K562 (cell line): ENCODE results near the gene APLF. TPM values are rescaled to one million over a fixed set of nuclear protein-coding genes. Genes with fewer than 3 reads are reported as not detected.
A peak's percentile ranks its signal among the peaks of the same experiment; 100 is the strongest.

Experiments
- ATAC-seq: fragments of 200-7000 bp; cut with Tn5 transposase; 3 replicates; pipeline ENCODE4 v1.9.1; 2020; ENCODE audit warnings: moderate library complexity
- BruUV-seq: library from RNA; stranded (reverse); fragments of 400-500 nt; replicated peaks from 2 replicates; lab custom pipeline; 2021; lab: Mats Ljungman, UMichigan
- CTCF ChIA-PET: fragments of 300-600 bp; formaldehyde crosslinking; extraction: SDS; loops from one replicate; lab custom pipeline; 2021; ENCODE audit warnings: low intra/inter-chr PET ratio; lab: Yijun Ruan, JAX
- POLR2A ChIA-PET: fragments of 300-600, 350-650 bp; sonication (Branson Sonifier 250); formaldehyde crosslinking; extraction: SDS; loops from one replicate; lab custom pipeline; 2021; ENCODE audit warnings: antibody characterized with exemption, inconsistent platforms; lab: Yijun Ruan, JAX
- DNase-seq, 4 experiments: peaks; one replicate each; pipeline versions ENCODE4 v3.0.0 to v3.0.0-alpha.2; 2011 to 2018; ENCODE audit warnings: low spot score in 3 of 4, mixed read lengths in 3 of 4; ENCODE audit errors: extremely low read depth in 1 of 4
- FAIRE-seq: peaks from 2 replicates; lab custom pipeline; 2011; peaks lifted over from hg19 to GRCh38; lab: Jason Lieb, UNC
- H2AFZ ChIP-seq: 2 replicates; pipeline ENCODE4 v1.6.0; 2011; ENCODE audit warnings: low read depth, low read length, control low read depth, inconsistent platforms
- H3K27ac ChIP-seq: fragments of 200-600 bp; 3 replicates; pipeline ENCODE4 v1.8.0; 2011; ENCODE audit warnings: low read depth, mild to moderate bottlenecking, control low read depth, inconsistent platforms, low read length, moderate library complexity, mixed read lengths; ENCODE audit errors: extremely low read depth
- H3K27me3 ChIP-seq, 2 experiments: fragments of 300-600 bp in 1 of 2; 2 replicates in 1 of 2; 3 replicates in 1 of 2; pipeline versions ENCODE4 v1.6.0 to v1.8.0; 2011; ENCODE audit warnings: inconsistent platforms in 2 of 2, low read length in 2 of 2, mild to moderate bottlenecking in 1 of 2, mixed read lengths in 1 of 2, moderate library complexity in 1 of 2; ENCODE audit not compliant: control insufficient read depth in 2 of 2, insufficient read depth in 2 of 2
- H3K36me3 ChIP-seq: fragments of 300-600 bp; 3 replicates; pipeline ENCODE4 v1.8.0; 2011; ENCODE audit warnings: mild to moderate bottlenecking, low read length, inconsistent platforms; ENCODE audit not compliant: control insufficient read depth, insufficient read depth
- H3K4me1 ChIP-seq, 2 experiments: fragments of 200-600 bp in 1 of 2; replicated peaks in 1 of 2; 2 replicates in 1 of 2; 3 replicates in 1 of 2; pipeline versions ENCODE4 v1.5.1 to v1.8.0; 2011; ENCODE audit warnings: inconsistent platforms in 2 of 2, low read length in 2 of 2, mild to moderate bottlenecking in 1 of 2, mixed read lengths in 1 of 2, moderate library complexity in 1 of 2; ENCODE audit not compliant: control insufficient read depth in 2 of 2, insufficient read depth in 2 of 2
- H3K4me2 ChIP-seq: 2 replicates; pipeline ENCODE4 v1.6.1; 2011; ENCODE audit warnings: low read length, control low read depth, inconsistent platforms, mixed read lengths; ENCODE audit not compliant: insufficient read depth
- H3K4me3 ChIP-seq: fragments of 200-600 bp; sonication (generic), shearing (Covaris generic); 2 replicates; pipeline ENCODE4 v1.5.1; 2016; ENCODE audit warnings: control low read depth, inconsistent platforms
- H3K79me2 ChIP-seq: fragments of 200-600 bp; 3 replicates; pipeline ENCODE4 v1.8.0; 2011; ENCODE audit warnings: low read length, inconsistent platforms; ENCODE audit not compliant: control insufficient read depth, insufficient read depth
- H3K9ac ChIP-seq, 2 experiments: 2 replicates each; pipeline versions ENCODE4 v1.6.0 to v1.6.1; 2011; ENCODE audit warnings: low read depth in 2 of 2, low read length in 2 of 2, control low read depth in 1 of 2, inconsistent platforms in 1 of 2, mild to moderate bottlenecking in 1 of 2, mixed read lengths in 1 of 2; ENCODE audit not compliant: insufficient read depth in 1 of 2
- H3K9me1 ChIP-seq: one replicate; pipeline ENCODE4 v1.6.0; 2011; ENCODE audit warnings: inconsistent platforms, mild to moderate bottlenecking, low read length, moderate library complexity; ENCODE audit not compliant: control insufficient read depth, insufficient read depth
- H3K9me3 ChIP-seq: replicated peaks from 2 replicates; pipeline ENCODE4 v1.5.1; 2011; ENCODE audit warnings: low read depth, low read length, inconsistent platforms; ENCODE audit not compliant: control insufficient read depth, insufficient read depth
- H4K20me1 ChIP-seq: replicated peaks from 2 replicates; pipeline ENCODE4 v1.6.1; 2011; ENCODE audit warnings: low read length, inconsistent platforms, mixed read lengths; ENCODE audit not compliant: control insufficient read depth, insufficient read depth
- FOXA3 ChIP-seq, 2 experiments: fragments of 450-650 bp in 1 of 2; sonication (generic) in 1 of 2; formaldehyde crosslinking; IDR thresholded peaks in 1 of 2; conservative IDR thresholded peaks in 1 of 2; 2 replicates each; pipeline versions ENCODE4 v1.4.0 to v1.8.0; 2020 to 2022; ENCODE audit warnings: mild to moderate bottlenecking in 2 of 2, missing genetic modification reagents in 1 of 2
- SIN3A ChIP-seq, 2 experiments: fragments of 150-350 bp in 1 of 2; IDR thresholded peaks; 2 replicates each; pipeline ENCODE4 v1.6.1; 2011 to 2016; ENCODE audit warnings: borderline replicate concordance in 2 of 2, low read depth in 2 of 2, low read length in 2 of 2, mild to moderate bottlenecking in 2 of 2, moderate library complexity in 2 of 2; ENCODE audit not compliant: control insufficient read depth in 1 of 2
- SMARCA4 ChIP-seq: fragments of 450-650 bp; IDR thresholded peaks from 2 replicates; pipeline ENCODE4 v1.6.1; 2016
- WGBS: fragments of 100-300 bp; shearing (Covaris generic); methylation state at CpG from one replicate; pipeline ENCODE4 v1.1.6; 2016; ENCODE audit warnings: low coverage, mixed read lengths; ENCODE audit not compliant: insufficient coverage; ENCODE audit errors: missing lambda C conversion rate; 5-methylcytosine and 5-hydroxymethylcytosine counted together
- in situ Hi-C: fragments of 300-500 bp; cut with MboI; formaldehyde crosslinking; loops from 4 replicates; pipeline ENCODE4 v1.15.0; 2018; ENCODE audit warnings: inconsistent platforms, mixed read lengths
- intact Hi-C: fragments of 100-400 bp; cut with micrococcal nuclease; formaldehyde crosslinking; loops from 2 replicates; pipeline ENCODE4 v1.14.2; 2022
- polyA plus RNA-seq, 8 experiments: library from polyadenylated mRNA; depleted of rRNA in 4 of 8; stranded (reverse) in 5 of 8; unstranded in 3 of 8; fragments of >200 nt; fragmentation: Nextera tagmentation in 2 of 8; fragmentation: Illumina TruSeq in 1 of 8; extraction: Ambion mirVana in 2 of 8; extraction: Trizol in 1 of 8; gene quantifications; 2 replicates each; pipeline versions ENCODE4 v1.2.1 to v1.2.3, GENCODE V29; 2011 to 2014; ENCODE audit warnings: inconsistent platforms in 1 of 8, missing spikeins in 1 of 8
- total RNA-seq, 7 experiments: library from RNA; depleted of rRNA in 6 of 7; stranded (reverse); fragments of >200 nt in 6 of 7; fragmentation: Illumina TruSeq in 2 of 7; extraction: Trizol in 2 of 7; gene quantifications; 2 replicates each; pipeline versions ENCODE4 v1.2.1 to v1.2.3, GENCODE V29; 2011 to 2021; ENCODE audit warnings: low replicate concordance in 1 of 7
- TF ChIP-seq, protein P1 (sequence below): sonication (generic); formaldehyde crosslinking; IDR thresholded peaks from 2 replicates; pipeline ENCODE4 v1.8.1; 2022; ENCODE audit warnings: missing genetic modification reagents

APLF gene
- total and polyA plus RNA-seq, 9 of the 15 experiments (the other 6 are each of a cell fraction or from before 2014, with no cell fraction given), result 0.07 to 1.1 (median 0.71) TPM

DNA sequence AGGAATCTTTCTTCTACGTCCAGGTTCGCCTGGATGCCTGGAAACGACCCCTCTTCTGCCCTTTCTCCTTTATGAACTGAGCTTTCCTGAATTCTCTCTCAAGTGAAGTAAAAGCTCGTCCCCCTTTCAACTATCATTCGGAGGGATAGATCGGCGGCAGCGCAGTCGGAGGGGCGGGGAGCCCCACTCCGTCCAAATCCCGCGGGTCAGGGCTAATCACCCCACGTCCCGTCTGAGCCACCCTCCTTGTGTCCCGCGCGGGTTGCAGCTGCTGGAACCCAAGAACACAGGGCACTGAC, 658 bp upstream of the APLF start:
- in situ Hi-C loops, result loop anchor here (10.0 kb wide), 1 partner anchor 368 kb away; no protein-coding TSS in a partner anchor
- peak overlapping the region; percentile 97 for H3K4me2 ChIP-seq
- TSS peak; percentile 85 for BruUV-seq
- peak; percentile 40 for ATAC-seq
- peak in 1 of 4 experiments; percentile 25 for DNase-seq
- H3K27ac ChIP-seq, result peak overlapping the region; percentile 65
- 0 out of 2 replicates have a peak, but pooled peaks have one; percentile 10 for TF ChIP-seq SMARCA4
- TF ChIP-seq, protein P1, sequence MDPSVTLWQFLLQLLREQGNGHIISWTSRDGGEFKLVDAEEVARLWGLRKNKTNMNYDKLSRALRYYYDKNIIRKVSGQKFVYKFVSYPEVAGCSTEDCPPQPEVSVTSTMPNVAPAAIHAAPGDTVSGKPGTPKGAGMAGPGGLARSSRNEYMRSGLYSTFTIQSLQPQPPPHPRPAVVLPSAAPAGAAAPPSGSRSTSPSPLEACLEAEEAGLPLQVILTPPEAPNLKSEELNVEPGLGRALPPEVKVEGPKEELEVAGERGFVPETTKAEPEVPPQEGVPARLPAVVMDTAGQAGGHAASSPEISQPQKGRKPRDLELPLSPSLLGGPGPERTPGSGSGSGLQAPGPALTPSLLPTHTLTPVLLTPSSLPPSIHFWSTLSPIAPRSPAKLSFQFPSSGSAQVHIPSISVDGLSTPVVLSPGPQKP (CRISPR knock-in tag), result no peak
- 0 out of 4 replicates have a peak, but pooled peaks of 1 of the 2 experiments have one; percentile 30 for TF ChIP-seq FOXA3 (CRISPR knock-in tag; conservative IDR thresholded peaks at IDR 0.05 in 1 of 2, IDR thresholded peaks at IDR 0.05 in 1 of 2)
- TF ChIP-seq SIN3A (IDR thresholded peaks at IDR 0.05; ENCODE audit: borderline replicate concordance in 2 of 2, control insufficient read depth in 1 of 2, low read depth in 2 of 2, low read length in 2 of 2), result peak in 1 of 2 experiments; percentile 82; a peak in 1 of 4 replicates
- peak overlapping the region; percentile 72 to 97 for H3K9ac ChIP-seq
- H2AFZ ChIP-seq, result peak overlapping the region; percentile 94
- peak overlapping the region; percentile 76 for H3K4me3 ChIP-seq
- FAIRE-seq, result no peak
- no peaks in the 10 kb centered on the region; a peak in 1 of 5 replicates for H3K27me3 ChIP-seq
- no peaks in the 10 kb centered on the region for H3K9me3 ChIP-seq
- ChIA-PET POLR2A (interaction anchor here (0.5 to 1.4 kb wide), 6 partner anchors 11 to 922 kb away, joined by 3 to 5 read pairs (median 3); no protein-coding TSS in a partner anchor), CTCF (interaction anchor here (0.6 kb wide), 1 partner anchor 244 kb away, joined by 3 read pairs; no protein-coding TSS in a partner anchor)
- H3K79me2 ChIP-seq, result peaks cover 3% of the 10 kb centered on the region; the same call in 2 of the 3 replicates
- intact Hi-C loops, result loop anchor here (2.0 kb wide), 1 partner anchor 180 kb away; no protein-coding TSS in a partner anchor
- H4K20me1 ChIP-seq, result no peaks in the 10 kb centered on the region
- peaks cover 8 to 30% of the 10 kb centered on the region in 2 experiments; a peak in 4 of 5 replicates for H3K4me1 ChIP-seq
- no peaks in the 10 kb centered on the region for H3K9me1 ChIP-seq
- WGBS, result under 1% methylated on average over 17 of the region's 18 CpGs
- H3K36me3 ChIP-seq, result no peaks in the 10 kb centered on the region; the same call in 2 of the 3 replicates
